Thoracic aorta (tissue), 2 donors: ENCODE results near the gene TNKS1BP1. TPM values are rescaled to one million over a fixed set of nuclear protein-coding genes. Genes with fewer than 3 reads are reported as not detected.
A peak's percentile ranks its signal among the peaks of the same experiment; 100 is the strongest.

Experiments used
- ATAC-seq: fragments of 150-250 bp; one replicate; pipeline ENCODE4 v1.8.0; 2017; ENCODE audit warnings: low read depth; ENCODE audit not compliant: insufficient number of reproducible peaks, low FRiP score
- DNase-seq: peaks from one replicate; pipeline ENCODE4 v3.0.0-alpha.2; 2020; ENCODE audit warnings: low spot score
- H3K27ac ChIP-seq, 2 donors: fragments of 200-600 bp; sonication (generic); 1 replicate in 1 of 2; 2 replicates in 1 of 2; pipeline ENCODE4 v1.5.1; 2016; ENCODE audit warnings: mild to moderate bottlenecking in 2 of 2, moderate library complexity in 2 of 2
- H3K27me3 ChIP-seq: fragments of 200-600 bp; sonication (generic); replicated peaks from 2 replicates; pipeline ENCODE4 v1.6.0; 2016; ENCODE audit warnings: mild to moderate bottlenecking; ENCODE audit not compliant: insufficient read depth
- H3K36me3 ChIP-seq: fragments of 200-600 bp; sonication (generic); one replicate; pipeline ENCODE4 v1.5.1; 2016
- H3K4me1 ChIP-seq, 2 donors: fragments of 200-600 bp; sonication (generic); 1 replicate in 1 of 2; 2 replicates in 1 of 2; pipeline versions ENCODE4 v1.5.1 to v1.6.0; 2016; ENCODE audit warnings: low read depth in 2 of 2, mild to moderate bottlenecking in 1 of 2; ENCODE audit not compliant: control insufficient read depth in 1 of 2
- H3K4me3 ChIP-seq: fragments of 200-600 bp; sonication (generic); 2 replicates; pipeline ENCODE4 v1.5.1; 2016; ENCODE audit warnings: mild to moderate bottlenecking
- H3K9me3 ChIP-seq: fragments of 200-600 bp; sonication (generic); 2 replicates; pipeline ENCODE4 v1.5.1; 2016
- total RNA-seq, 2 donors: library from RNA; depleted of rRNA; stranded (reverse); fragments of >200 nt; gene quantifications; one replicate each; pipeline versions ENCODE4 v1.1.0 to v1.2.3, GENCODE V29; 2016
- TF ChIP-seq, protein P1 (sequence below): fragments of 200-600 bp; sonication (generic); IDR thresholded peaks from one replicate; pipeline ENCODE4 v1.5.1; 2019; ENCODE audit warnings: antibody characterized with exemption

Gene TNKS1BP1
- total RNA-seq, 2 donors from 2014 or later, result 105 to 153 TPM

DNA sequence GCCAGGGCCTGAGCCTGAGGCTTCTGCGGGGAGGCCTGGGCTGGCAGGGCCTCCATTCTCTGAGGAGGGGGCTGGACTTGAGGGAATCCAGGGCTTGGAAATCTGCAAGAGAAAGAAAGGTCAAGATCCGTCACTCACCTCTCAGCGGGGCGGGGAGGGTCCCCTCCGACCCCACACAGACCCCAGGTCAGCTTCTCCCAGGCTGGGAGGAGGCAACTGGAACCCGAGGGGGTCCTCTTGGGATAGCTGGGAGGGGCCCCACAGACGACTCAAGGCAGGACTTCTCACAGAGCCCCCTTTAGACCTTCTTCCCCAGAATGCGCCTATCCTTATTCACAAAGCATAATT is 11.0 kb downstream of the TNKS1BP1 start:
- H3K27ac ChIP-seq, result no peak overlapping the region
- H3K27me3 ChIP-seq, result no peaks in the 10 kb centered on the region
- no peak overlapping the region for H3K4me3 ChIP-seq
- no peaks in the 10 kb centered on the region for H3K9me3 ChIP-seq
- H3K4me1 ChIP-seq, result peaks cover 23 to 82% of the 10 kb centered on the region in 2 donors
- H3K36me3 ChIP-seq, result peaks cover 67% of the 10 kb centered on the region
- no peak for DNase-seq
- TF ChIP-seq, protein P1, sequence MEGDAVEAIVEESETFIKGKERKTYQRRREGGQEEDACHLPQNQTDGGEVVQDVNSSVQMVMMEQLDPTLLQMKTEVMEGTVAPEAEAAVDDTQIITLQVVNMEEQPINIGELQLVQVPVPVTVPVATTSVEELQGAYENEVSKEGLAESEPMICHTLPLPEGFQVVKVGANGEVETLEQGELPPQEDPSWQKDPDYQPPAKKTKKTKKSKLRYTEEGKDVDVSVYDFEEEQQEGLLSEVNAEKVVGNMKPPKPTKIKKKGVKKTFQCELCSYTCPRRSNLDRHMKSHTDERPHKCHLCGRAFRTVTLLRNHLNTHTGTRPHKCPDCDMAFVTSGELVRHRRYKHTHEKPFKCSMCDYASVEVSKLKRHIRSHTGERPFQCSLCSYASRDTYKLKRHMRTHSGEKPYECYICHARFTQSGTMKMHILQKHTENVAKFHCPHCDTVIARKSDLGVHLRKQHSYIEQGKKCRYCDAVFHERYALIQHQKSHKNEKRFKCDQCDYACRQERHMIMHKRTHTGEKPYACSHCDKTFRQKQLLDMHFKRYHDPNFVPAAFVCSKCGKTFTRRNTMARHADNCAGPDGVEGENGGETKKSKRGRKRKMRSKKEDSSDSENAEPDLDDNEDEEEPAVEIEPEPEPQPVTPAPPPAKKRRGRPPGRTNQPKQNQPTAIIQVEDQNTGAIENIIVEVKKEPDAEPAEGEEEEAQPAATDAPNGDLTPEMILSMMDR, result no peak
- no peak for ATAC-seq

DNA sequence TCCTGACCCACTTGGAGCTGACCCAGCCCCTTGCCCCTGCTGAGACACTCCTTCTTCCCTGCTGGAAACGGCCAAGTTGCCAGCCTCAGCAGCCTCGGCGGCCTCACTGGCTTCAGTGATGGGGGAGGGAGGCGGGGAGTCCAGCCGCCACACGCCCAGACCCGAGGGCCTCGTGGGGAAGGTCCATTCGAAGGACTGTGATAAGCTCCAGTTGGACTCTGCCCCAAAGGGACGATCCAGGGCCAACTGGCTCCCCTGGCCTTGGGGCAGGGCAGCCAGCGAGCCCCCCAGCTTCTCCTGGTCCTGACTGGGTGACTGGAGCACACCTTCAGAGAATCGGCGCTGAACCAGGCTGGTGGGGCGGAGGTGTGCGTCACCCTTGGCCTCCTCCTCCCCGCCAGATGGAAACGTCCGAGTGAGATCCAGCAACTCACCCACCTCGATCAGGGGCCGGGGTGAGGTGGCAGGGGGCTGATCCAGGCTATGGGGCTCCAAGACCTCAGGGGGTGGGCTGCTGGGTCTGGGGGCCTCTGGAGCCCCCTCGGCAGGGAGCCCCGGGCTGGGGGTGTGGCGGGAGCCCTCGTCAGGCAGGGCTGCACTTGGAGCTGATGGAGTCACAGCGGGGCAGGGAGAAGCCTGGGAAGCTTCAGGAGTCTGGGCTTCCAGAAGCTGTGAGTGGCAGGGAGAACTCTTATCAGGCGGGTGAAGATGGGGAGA is 11.5 kb downstream of the TNKS1BP1 start:
- Histone ChIP-seq H3K4me1 (peaks cover 23 to 82% of the 10 kb centered on the region in 2 donors), H3K4me3 (no peak overlapping the region), H3K27ac (no peak overlapping the region), H3K9me3 (no peaks in the 10 kb centered on the region), H3K36me3 (peaks cover 67% of the 10 kb centered on the region), H3K27me3 (no peaks in the 10 kb centered on the region)
- ATAC-seq (no peak), DNase-seq (no peak)
- TF ChIP-seq, protein P1, result no peak

DNA sequence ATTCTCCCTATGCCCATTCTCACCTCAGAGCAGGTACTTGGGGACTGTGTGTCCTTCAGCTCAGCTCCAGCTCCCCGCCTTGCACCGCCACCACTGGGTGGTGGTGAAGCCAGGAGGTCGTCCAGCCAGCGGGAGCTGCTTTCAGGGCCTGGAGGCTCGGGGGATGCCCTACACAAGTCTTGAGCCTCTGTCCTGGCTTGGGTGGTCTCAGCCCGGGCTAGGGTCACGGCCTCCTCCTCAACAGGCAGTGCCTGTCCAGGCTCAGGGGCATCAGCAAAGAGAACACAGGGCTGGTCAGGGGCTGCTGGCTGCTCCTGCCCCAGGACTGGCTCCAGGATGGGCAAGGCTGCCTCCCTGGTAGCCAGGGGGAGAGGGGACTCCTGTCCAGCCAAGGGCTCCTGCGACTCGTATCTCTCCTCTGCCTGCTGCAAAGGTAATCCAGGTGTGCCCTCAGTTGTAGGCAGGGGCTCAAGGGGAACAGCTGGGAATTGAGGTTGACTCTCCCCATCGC is 12.2 kb downstream of the TNKS1BP1 start:
- H3K4me3 ChIP-seq, result no peak overlapping the region
- H3K27me3 ChIP-seq, result no peaks in the 10 kb centered on the region
- DNase-seq, result no peak
- peaks cover 65% of the 10 kb centered on the region for H3K36me3 ChIP-seq
- H3K9me3 ChIP-seq, result no peaks in the 10 kb centered on the region
- ATAC-seq, result no peak
- peak overlapping the region; percentile 16 to 84 for H3K27ac ChIP-seq
- peaks cover 24 to 76% of the 10 kb centered on the region in 2 donors for H3K4me1 ChIP-seq
- TF ChIP-seq, protein P1, result no peak

DNA sequence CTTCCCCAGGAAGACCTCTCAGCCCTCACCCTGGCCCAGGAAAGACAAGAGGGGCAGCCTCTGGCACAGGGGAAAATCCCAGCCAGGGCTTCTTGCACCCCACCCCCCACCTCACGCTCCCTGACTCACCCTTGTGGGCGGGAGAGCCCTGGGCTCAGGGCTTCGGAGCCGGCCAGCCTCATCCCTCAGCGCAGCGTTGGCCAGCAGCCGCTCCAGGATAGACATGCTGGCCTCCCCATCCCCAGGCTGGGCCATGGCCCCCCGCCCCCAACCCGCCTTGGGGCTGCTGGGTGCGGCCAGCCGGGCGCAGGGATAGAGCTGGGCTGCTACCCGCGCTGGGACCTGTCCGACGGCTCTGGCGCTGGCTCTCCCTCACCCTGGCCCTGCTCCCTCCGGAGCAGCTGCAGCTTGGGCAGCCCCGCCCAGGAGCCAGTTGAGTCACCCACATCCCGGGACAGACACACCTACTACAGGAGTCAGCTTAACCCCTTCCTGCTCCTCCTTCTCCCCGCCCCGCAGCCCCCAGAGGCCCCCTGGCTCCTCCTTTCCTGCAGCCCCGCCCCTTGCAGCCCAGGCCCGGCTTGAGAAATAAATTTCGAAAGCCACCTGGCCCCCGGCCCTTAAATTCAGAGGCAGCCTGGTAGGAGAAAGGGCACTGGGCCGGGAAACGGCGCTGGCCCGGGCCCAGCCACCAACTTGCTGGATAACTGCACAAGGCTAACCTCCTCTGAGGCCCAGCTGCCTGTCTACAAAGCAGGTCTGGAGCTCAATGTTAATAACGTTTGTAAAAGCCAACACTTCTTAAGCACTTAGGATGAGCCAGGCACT is 13.4 kb downstream of the TNKS1BP1 start:
- ATAC-seq (peak; percentile 88), DNase-seq (peak; percentile 92)
- H3K4me3 ChIP-seq, result peak overlapping the region; percentile 80
- TF ChIP-seq, protein P1, result no peak
- no peaks in the 10 kb centered on the region for H3K9me3 ChIP-seq
- peak overlapping the region; percentile 16 to 84 for H3K27ac ChIP-seq
- no peaks in the 10 kb centered on the region for H3K27me3 ChIP-seq
- peaks cover 56% of the 10 kb centered on the region for H3K36me3 ChIP-seq
- H3K4me1 ChIP-seq, result peaks cover 30 to 67% of the 10 kb centered on the region in 2 donors

DNA sequence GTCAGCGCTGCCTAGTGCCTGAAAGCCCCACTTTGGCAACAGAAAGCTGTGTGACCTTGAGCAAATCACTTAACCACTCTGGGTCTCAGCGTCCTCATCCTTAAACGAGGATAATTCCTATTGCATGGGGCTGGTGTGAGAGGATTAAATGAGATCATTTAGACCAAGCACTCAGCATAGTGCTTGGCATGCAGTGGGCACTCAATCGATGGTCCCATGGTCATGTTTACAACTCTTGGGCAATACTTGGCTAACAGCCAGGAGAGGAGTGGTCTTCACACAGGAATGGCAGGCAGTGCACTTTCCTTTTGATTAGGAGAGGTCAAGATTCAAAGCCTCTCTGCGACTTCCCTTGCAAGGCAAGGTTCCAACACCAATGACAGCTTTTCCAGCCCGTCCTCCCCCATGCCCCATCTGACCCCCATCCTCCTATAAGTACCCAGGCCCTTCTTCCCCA is 14.1 kb downstream of the TNKS1BP1 start:
- Histone ChIP-seq H3K36me3 (peaks cover 50% of the 10 kb centered on the region), H3K4me3 (peak overlapping the region; percentile 80), H3K4me1 (peaks cover 35 to 67% of the 10 kb centered on the region in 2 donors), H3K9me3 (no peaks in the 10 kb centered on the region), H3K27me3 (no peaks in the 10 kb centered on the region), H3K27ac (peak overlapping the region; percentile 16 to 84)
- TF ChIP-seq, protein P1, result no peak
- ATAC-seq (no peak), DNase-seq (no peak)
